ENCODE data around the gene GPC5. TPM values are rescaled to one million over a fixed set of nuclear protein-coding genes. Genes with fewer than 3 reads are reported as not detected.
"Not testable (repeated sequence)": the region's sequence is repeated elsewhere in the genome, so short reads cannot be mapped to it uniquely, and the experiment has no call there.

GPC5 gene
- total RNA-seq, 4 donors from 2014 or later, result 0.24 to 30.8 (median 1.8) TPM; not detected in 1

DNA sequence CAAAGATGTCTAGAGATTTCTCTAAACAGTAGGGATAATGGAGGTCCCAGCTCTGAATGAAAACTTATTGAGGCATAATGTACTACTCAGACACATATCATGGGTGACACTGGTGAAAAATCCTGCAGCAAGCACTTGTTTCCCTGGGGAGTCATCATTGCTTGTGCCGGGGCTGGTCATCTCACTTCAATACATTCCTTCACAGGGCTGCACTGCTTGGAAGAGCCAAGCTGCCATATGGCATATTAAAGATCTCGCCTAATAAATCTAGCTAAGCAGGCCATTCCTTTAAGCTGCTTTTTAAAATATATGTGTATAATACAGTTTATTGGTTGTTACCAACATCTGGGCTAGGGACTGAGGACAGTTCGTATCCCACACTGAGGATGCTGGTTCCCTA is 1496.0 kb downstream of the GPC5 start:
- Histone ChIP-seq H3K36me3 (no peaks in the 10 kb centered on the region), H3K27me3 (no peaks in the 10 kb centered on the region), H3K9me3 (no peaks in the 10 kb centered on the region), H3K4me1 (no peaks in the 10 kb centered on the region), H3K4me3 (no peak overlapping the region), H3K27ac (no peak overlapping the region)
- TF ChIP-seq POLR2A (IDR thresholded peaks at IDR 0.05), result no peak
- TF ChIP-seq, protein P1, sequence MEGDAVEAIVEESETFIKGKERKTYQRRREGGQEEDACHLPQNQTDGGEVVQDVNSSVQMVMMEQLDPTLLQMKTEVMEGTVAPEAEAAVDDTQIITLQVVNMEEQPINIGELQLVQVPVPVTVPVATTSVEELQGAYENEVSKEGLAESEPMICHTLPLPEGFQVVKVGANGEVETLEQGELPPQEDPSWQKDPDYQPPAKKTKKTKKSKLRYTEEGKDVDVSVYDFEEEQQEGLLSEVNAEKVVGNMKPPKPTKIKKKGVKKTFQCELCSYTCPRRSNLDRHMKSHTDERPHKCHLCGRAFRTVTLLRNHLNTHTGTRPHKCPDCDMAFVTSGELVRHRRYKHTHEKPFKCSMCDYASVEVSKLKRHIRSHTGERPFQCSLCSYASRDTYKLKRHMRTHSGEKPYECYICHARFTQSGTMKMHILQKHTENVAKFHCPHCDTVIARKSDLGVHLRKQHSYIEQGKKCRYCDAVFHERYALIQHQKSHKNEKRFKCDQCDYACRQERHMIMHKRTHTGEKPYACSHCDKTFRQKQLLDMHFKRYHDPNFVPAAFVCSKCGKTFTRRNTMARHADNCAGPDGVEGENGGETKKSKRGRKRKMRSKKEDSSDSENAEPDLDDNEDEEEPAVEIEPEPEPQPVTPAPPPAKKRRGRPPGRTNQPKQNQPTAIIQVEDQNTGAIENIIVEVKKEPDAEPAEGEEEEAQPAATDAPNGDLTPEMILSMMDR (IDR thresholded peaks at IDR 0.05), result no peak
- intact Hi-C loops (cut with DNase I; ENCODE audit: low total_unique reads), result no loop called here
- DNase-seq, result no peak

DNA sequence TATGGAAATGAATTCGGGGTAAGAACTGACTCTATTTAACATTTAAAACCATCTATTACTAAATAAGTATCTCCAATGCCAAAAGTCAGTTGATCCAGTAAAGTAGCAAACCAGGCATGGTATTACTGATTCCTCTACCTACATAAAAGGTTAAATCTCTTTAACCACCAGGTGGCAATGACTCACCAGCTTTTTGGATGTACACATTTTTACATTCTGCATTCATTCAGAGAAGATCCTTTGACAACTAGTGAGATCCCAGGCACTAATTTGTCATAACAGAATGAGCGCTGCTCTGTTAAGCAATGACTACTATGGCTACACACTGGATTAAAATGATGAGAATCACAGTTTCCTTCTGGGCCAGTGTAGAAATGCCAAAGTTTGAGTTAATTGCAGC is 1498.4 kb downstream of the GPC5 start:
- DNase-seq, result no peak
- no peaks in the 10 kb centered on the region for H3K9me3 ChIP-seq
- H3K27me3 ChIP-seq, result no peaks in the 10 kb centered on the region
- H3K4me1 ChIP-seq, result no peaks in the 10 kb centered on the region
- no peak overlapping the region for H3K27ac ChIP-seq
- no peak overlapping the region for H3K4me3 ChIP-seq
- TF ChIP-seq, protein P1 (IDR thresholded peaks at IDR 0.05), result no peak
- no peak for TF ChIP-seq POLR2A (IDR thresholded peaks at IDR 0.05)
- no peaks in the 10 kb centered on the region for H3K36me3 ChIP-seq
- intact Hi-C loops (cut with DNase I; ENCODE audit: low total_unique reads), result no loop called here

DNA sequence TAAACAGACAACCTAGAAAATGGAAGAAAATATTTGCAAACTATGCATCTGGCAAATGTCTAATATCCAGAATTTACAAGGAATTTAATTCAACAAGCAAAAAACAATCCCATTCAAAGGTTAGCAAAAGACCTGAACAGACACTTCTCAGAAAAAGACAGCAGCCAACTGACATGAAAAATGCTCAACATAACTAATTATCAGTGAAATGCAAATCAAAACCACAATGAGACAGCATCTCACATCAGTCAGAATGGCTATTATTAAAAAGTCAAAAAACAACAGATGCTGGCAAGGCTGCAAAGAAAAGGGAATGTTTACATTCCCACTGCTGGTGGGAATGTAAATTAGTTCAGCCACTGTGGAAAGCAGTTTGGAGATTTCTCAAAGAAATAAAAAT is 1500.5 kb downstream of the GPC5 start:
- H3K36me3 ChIP-seq; H3K4me3 ChIP-seq; DNase-seq; H3K9me3 ChIP-seq; H3K4me1 ChIP-seq; H3K27ac ChIP-seq; intact Hi-C loops (cut with DNase I; ENCODE audit: low total_unique reads); H3K27me3 ChIP-seq: not testable (repeated sequence)

DNA sequence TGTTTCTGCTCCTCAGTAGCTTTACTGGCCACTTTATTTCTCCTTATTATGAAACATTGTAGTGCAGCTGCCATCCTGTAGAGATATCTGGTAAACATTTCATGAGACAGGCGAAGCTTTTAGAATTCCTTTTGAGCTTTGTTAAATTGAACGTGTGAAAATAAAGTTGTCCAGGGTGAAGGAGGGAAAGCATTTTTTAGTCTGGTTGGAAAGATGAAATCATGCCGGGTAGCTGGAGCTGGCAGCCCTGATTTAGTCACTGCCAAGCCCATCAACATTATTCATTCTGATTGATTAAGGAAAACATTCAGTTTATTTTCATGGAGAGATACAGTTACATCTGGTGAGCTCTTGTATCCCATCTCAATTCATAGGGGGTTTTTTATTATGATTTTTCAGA is 1502.0 kb downstream of the GPC5 start:
- intact Hi-C loops (cut with DNase I; ENCODE audit: low total_unique reads), result no loop called here
- no peak for TF ChIP-seq POLR2A (IDR thresholded peaks at IDR 0.05)
- TF ChIP-seq, protein P1 (IDR thresholded peaks at IDR 0.05), result no peak
- Histone ChIP-seq H3K9me3 (no peaks in the 10 kb centered on the region), H3K27me3 (no peaks in the 10 kb centered on the region), H3K36me3 (no peaks in the 10 kb centered on the region), H3K4me1 (no peaks in the 10 kb centered on the region), H3K4me3 (no peak overlapping the region), H3K27ac (no peak overlapping the region)
- no peak for DNase-seq

DNA sequence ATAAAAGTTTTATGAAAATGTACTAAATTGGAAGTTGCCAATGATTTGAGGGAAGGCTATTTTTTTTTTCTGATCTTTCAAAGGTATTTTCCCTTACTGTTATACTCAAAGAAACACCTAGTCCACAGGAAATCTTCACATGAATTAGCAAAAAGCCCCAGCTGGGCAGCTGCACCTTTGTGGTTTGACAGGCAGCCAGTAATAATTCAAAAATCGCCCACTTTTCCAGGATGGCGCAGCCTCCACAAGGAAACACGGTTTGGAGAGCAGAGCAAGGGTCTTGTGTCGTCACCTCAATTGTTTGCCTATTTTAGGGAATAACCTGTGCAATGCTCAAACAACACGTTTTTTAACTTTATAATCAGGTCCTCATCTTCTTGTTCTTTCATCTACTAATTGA is 1503.3 kb downstream of the GPC5 start:
- Histone ChIP-seq H3K9me3 (no peaks in the 10 kb centered on the region), H3K36me3 (no peaks in the 10 kb centered on the region), H3K4me1 (no peaks in the 10 kb centered on the region), H3K4me3 (no peak overlapping the region), H3K27ac (no peak overlapping the region), H3K27me3 (no peaks in the 10 kb centered on the region)
- intact Hi-C loops (cut with DNase I; ENCODE audit: low total_unique reads), result no loop called here
- DNase-seq, result no peak
- TF ChIP-seq POLR2A (IDR thresholded peaks at IDR 0.05), result no peak
- TF ChIP-seq, protein P1 (IDR thresholded peaks at IDR 0.05), result no peak

DNA sequence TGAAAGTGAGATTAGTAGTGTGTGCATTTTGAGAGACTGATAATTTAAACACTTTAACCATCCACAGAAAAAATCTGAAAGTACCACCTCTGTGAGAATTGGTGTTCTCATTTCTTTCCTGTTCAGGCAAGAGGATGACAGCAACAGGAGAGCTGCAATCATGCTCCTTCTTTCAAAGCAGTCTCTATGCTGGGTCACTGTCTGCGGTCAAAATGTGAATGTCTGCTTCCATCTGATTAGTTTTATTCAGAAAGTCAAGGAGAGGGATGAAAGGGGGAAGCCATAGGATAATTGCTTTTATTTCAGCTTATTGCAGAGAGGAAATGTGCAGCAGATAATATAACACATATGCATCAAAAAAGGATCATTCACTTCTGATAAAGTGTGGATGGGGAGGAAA is 1514.2 kb downstream of the GPC5 start:
- intact Hi-C loops (cut with DNase I; ENCODE audit: low total_unique reads), result no loop called here
- H3K4me1 ChIP-seq, result no peaks in the 10 kb centered on the region
- H3K27me3 ChIP-seq, result no peaks in the 10 kb centered on the region
- no peaks in the 10 kb centered on the region for H3K9me3 ChIP-seq
- no peak for TF ChIP-seq POLR2A (IDR thresholded peaks at IDR 0.05)
- TF ChIP-seq, protein P1 (IDR thresholded peaks at IDR 0.05), result no peak
- no peak overlapping the region for H3K27ac ChIP-seq
- H3K4me3 ChIP-seq, result no peak overlapping the region
- DNase-seq, result no peak
- H3K36me3 ChIP-seq, result no peaks in the 10 kb centered on the region

All from uterus (tissue), 4 donors.